Fibroblast of gingiva (primary cell): ENCODE data around the gene LXN.

Experiments
- DNase-seq: peaks from one replicate; pipeline ENCODE4 v3.0.0-alpha.2; 2011; ENCODE audit warnings: low read depth

The LXN gene

DNA sequence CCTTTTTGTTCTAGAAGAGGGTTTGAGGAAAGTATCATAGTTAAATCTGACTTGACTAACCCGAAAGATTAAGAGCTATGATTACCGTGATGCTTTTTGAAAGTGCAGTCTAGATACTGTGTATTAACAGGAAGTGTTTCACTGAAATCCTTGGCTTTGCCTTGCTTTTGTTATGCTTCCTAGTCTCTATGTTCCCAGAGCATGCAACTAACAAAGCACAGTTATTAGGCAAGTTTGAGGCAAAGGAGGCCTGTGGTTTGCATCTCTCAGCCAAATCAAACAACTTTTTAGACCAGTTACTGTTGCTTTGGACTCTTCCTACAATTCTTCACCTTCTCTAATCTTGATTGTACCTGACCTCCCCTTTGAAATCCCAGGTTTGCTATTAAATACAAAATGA is 3.9 kb downstream of the LXN start:
- peak; percentile 63 for DNase-seq

DNA sequence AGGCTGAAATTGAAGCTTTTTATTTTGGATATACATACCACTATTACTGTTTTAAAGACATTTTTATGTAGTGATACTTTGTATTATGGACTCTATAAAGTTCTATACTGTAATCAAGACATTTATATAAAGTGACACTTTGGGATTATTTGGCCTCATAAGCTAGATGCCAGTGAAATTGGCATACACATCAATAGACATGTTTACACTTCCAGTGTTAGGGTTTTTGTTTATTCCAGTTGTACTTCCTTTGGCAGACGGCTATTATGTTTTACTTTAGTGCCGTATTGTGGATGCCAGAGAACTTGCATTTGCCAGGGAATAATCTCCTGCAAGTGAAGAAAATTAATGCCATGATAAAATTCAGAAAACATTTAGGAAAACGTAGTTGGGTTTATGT is 6.0 kb downstream of the LXN start:
- no peak for DNase-seq

DNA sequence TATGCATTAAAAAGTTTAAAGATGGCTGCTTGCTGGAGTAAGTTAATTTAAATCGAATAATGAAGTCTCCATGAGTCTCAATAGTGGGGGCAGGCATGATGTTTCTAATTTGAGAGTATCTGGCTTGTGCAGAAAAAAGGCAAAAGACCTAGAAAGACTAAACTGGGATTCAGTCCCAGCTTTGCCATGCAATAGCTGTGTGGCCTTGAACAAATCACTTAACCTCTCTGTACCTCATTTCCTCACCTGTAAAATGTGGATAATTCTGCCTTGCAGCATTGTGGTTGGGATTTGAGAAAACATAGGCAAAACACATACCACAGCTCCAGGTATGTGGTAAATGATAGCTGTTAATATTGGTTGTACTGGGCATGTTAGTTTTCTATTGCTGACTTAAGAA is 8.6 kb downstream of the LXN start:
- DNase-seq: no peak

DNA sequence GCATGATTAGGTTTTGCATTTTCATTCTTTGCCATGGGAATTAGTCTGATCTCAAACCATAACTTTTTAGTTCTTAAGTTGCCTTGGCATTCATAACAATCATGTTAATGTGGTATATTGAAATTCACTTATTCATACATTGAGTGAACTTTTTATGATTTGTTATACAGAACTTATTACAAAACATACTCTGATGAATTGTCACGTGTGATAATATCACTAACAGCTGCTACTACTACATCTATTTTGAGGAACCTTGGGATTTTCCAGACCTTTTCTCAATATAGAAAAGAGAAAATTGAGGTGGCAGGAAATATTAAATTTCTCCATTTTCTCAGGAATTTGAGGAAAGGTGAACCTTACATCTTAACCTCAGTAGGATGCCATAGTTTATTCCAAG is 9.2 kb downstream of the LXN start:
- DNase-seq: no peak

DNA sequence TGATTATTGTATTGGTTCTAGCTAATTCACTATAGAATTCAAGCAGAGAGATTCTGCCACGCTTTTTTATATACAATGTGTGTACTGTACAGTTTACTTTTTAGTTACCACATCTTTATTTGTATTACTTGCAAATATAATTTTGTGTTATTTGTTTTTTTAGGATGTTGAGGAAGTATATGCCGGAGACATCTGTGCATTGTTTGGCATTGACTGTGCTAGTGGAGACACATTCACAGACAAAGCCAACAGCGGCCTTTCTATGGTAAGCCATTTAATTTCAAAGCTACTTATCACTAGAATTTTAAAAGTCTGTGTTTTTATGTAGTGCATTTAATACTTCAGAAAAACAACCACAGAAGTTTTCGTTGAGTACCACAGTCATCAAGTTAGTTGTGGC is 11.7 kb downstream of the LXN start:
- no peak for DNase-seq

DNA sequence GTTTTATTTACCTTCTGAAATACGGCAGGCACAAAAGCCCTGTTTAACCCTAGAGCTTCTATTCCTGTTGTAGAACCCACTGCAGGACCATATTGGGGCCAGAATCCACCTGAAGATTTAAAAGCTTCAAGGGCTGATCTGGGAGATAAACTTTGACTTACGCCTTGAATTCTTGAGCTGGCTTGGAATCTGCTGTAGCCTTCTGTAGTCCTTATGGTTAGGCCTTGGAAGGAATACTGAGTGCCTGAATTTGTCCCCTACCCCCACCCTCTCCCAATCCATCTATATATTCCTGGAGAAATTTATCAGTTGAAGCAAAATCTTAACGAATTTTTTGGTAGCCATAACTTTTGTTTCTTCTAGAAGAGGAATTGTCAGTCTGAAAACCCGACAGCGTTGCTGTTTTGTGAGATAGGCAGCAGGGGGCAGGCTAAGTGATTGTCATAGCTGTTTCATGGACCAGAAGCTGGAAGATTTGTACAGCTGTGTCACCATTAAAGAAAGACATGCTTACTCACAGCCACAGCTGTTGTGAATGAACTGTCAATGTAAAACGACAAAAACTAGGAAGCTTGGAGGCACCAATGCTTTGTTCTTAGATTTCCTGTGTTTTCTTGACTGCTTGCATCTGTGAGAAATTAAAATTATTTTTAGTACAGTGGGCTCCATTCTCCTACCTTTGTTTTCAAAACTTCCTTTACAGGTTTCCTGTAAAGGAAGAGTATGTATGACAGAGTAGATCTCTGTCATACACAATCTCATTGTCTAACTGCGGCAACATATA is 12.8 kb downstream of the LXN start:
- DNase-seq: peak; percentile 72

DNA sequence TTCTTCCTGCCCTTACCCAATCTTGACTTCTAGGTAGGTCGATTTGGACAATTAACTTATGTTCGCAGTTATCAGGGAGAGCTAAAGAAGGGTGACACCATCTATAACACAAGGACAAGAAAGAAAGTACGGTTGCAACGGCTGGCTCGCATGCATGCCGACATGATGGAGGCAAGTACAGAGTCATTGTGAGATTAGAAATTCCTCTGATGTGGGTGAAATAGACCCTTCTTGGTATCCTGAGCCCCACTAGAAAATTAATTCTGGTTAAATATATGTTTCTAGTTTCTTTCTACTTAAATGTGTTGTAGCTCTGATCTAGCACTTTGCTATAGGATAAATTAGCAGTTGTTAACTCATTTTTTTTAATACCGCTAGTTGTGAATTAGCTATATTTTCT is 13.6 kb downstream of the LXN start:
- DNase-seq: no peak

DNA sequence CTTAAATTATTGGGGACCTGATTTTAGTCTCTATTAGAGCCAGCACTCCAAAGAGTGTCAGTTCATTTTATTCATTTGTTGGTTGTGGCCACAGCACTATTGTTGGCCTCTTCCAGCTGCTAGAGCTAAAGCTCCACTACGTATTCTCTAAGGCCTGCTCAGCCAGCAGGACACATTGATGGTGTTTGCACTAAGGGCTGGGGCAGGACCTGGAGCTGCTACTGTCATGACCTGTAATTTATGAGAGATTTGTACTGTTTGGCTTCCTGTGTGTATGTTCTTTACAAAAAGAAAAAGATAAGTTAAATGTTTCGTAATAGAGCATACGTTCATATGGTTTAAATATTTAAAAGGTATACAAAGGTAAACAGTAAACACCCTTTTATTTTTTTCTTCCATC is 20.0 kb downstream of the LXN start:
- DNase-seq: no peak

DNA sequence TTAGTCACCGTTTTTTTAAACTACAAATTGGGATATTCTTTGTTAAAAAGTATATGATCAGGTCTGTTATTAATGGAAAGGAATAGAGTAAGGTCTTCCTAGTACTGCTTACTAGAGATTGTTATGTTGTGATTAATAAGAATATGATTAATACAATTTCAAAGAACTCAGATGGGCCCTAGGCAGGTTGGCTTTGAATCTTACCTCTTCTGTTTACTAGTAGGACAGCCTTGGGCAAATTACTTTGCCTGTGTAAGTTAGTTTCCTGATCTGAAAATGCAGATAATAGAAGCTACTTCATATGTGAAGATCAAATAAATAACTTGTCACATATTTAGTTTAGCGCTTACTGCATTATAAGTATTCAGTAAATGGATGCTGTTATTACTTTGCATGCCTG is 21.3 kb downstream of the LXN start:
- DNase-seq: no peak

DNA sequence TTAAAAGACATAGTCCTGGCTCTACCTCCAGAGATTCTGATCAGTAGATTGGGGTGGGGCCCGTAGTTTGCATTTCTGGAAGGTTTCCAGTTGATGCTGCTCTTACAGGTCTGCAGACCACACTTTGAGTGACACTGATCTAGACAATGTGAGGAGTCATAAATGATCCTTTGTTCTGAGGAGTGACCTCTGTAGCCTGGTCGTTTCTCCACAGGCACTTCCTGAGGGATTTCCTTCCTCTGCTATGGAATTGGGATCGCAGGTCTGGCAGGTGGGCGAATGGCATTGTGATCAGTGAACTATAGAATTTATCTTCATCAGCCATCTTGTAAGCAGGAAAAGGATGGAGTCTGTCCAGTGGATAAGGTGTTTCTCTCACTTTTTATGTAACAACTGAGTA is 22.7 kb downstream of the LXN start:
- DNase-seq: no peak

DNA sequence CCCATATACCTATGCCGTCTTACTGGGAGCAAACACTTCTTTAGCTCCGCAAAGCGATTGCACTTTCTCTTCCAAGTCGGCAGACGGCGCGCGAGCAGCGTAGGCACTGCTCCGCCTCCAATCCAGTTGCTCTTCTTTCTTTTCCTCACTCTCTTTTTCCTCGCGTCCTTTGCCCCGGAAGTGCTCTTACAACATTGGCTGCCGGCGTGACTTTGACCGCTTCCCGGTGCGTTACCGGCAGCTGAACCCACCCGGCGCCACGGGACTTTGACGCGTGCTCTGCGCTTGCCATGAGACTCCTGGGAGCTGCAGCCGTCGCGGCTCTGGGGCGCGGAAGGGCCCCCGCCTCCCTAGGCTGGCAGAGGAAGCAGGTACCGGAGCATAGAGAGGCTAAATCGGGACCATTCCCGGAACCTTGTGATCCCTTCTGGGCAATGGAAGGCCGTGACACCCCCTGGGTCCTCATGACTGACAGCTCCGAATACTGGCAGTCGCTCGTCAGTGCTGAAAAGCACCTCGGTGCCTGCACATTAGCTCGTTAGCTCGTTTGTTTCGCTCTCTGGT is 28.0 kb downstream of the LXN start, which contains the start of gene GFM1:
Gene GFM1 (plus strand): TSS at position 183 of the 564 bp plus-strand sequence. CDS start 108 bp downstream, at position 291.
- DNase-seq: peak; percentile 95

DNA sequence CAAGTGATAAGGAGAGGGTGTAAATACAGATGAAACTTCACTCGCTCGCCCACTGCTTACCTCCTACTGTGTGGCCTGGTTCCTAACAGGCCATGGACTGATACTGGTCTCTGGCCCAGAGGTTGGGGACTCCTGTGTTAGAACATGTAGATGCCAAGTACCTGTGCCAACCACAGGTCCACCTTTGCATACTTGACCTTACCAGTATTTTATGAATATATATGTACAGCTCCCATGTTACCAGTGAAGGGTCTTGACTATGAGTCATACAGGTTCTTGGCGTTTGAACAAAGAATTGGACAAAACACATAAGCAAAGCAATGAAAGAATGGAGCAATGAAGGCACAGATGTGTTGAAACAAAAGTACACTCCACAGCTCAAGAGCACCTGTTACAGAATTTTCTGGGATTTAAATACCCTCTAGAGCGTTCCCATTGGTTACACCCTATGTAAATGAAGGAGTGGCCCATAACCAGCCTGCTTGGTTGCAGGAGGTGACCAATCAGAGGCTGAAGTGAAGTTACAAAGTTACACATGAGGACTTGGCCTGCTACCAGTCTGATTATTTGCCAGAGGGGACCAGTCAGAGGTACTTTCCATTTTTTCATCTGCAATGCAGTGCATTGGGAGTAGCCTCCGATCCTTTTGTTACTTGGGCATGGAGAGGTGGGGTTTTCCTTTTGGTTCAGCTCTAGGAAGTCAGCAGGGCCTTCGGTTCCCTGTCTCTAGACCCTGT is 29.8 kb downstream of the LXN start:
- DNase-seq: no peak

DNA sequence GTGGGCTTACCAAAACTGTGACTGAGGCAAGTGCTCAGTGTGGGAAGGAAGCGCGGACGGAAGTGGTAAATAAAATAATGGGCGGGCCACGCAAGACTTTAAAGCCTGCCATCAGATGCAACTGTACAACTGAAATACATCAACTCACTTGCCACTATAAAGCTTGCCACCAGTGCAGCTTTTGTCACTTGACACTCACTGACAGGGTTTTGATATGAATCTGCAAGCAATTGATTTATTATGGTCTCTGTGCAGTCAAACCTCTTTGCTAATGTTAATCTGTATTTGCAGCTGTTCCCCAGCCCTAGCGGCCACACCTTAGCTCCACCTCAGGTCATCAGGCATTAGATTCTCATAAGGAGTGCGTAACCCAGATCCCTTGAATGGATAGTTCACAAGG is 30.4 kb downstream of the LXN start:
- no peak for DNase-seq

DNA sequence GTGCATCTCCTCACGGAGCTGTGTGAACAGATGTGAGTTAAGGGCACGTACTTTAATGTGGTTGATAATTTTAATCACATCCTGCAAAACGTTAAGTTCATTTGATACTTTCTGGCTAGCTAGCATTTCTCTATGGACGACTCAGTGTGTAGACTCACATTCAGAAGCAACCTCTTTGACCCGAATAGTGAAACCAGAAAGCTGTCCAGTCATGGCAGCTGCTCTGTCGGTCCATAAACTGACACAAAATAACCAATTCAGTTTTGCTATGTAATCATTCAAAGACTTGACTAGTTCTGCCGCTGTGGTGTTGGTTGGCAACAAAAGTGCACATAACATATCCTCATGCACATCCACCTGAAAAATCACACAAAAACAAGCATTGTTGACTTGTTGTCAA is 31.8 kb downstream of the LXN start:
- DNase-seq: no peak

DNA sequence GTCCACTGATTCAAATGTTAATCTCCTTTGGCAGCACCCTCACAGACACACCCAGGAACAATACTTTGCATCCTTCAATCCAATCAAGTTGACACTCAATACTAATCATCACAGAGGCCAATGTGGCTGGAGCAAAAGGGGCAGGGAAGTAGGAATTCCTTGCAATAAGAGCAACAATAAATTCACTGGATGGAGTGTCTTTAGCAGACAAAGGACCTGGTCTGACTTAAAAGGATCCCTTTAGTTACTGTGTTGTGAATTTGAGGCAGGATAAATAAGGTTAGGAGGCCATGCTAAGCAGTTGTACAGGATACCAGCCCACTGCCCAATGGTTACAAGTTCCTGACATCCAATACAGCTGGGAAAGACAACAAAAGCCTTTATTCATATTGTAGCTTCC is 40.5 kb downstream of the LXN start:
- DNase-seq: no peak

DNA sequence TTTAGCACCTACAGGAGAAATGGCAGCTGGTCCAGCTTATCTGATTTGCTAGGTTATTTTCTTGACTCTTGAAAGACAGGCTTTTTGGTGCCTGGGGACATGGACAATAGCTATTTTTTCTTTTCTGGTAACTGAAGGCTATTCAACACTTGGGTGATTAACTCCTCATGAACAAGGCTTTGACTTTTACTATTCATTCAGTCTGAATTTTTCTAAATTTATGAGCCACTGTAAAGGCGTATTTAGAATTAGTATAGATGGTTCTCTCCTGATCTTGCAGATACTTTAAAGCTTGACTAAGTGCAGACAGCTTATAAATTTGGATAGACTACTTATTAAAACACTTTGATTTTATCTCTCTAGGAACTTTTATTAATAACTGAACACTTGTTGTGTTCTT is 46.6 kb downstream of the LXN start:
- DNase-seq: no peak

DNA sequence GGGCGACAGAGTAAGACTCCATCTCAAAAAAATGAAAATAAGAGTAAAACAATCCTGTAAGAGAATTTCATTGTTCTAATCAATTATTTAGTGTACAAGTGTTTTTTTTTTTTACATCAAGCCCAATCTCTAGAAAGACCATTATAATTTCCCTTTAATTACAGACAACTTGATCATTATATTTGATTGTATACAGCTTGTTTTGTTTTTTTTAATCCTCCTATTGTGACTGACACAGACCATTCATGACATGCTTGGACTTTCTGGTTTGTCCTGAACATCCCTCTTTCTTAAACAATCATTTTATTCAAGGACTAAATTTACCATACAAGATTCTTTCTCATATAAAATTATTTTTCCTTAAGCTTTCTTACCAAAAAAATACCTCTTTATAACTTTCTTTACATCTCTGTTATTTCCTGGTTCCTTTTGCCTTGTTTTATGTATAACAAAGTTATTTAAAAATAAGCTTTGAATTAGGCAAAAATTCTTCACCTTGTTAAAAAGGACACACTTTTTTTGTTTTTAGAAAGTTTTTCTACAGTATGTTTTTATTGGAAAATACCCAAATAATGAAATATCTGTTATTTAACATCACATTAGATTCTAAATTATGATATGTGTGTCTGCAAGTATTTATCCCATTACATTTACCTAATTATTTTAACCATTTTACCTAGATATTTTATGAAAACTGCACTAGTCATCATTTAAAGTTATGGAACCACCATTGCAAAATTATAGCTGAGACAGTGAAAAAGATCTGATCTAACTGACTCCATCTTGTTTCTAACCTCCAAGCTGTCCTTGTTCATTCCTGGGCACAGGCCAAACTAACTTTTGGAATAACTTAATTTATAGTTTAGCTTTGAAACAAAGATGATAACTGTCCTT is 54.2 kb downstream of the LXN start:
- no peak for DNase-seq
